AG04450 (cell line): ENCODE results near the gene NRTN. TPM values are rescaled to one million over a fixed set of nuclear protein-coding genes. Genes with fewer than 3 reads are reported as not detected.
A peak's percentile ranks its signal among the peaks of the same experiment; 100 is the strongest.

Source experiments
- CTCF ChIA-PET: fragments of 300-600, 350-600 bp; formaldehyde crosslinking; extraction: SDS; loops from one replicate; lab custom pipeline; 2022; ENCODE audit warnings: antibody characterized with exemption, inconsistent platforms; lab: Charles Lee
- POLR2A ChIA-PET: fragments of 350-600 bp; formaldehyde crosslinking; extraction: SDS; loops from one replicate; lab custom pipeline; 2021; ENCODE audit warnings: antibody characterized with exemption, inconsistent platforms; lab: Yijun Ruan, JAX
- DNase-seq: peaks from one replicate; pipeline ENCODE4 v3.0.0-alpha.2; 2011; ENCODE audit warnings: low read depth, low spot score
- H3K27ac ChIP-seq: one replicate; pipeline ENCODE4 v1.5.1; 2012; ENCODE audit warnings: low read depth, low read length, control low read depth
- H3K27me3 ChIP-seq: one replicate; pipeline ENCODE4 v1.6.0; 2012; ENCODE audit warnings: low read length; ENCODE audit not compliant: control insufficient read depth, insufficient read depth
- H3K4me3 ChIP-seq: 2 replicates; pipeline ENCODE4 v1.5.1; 2011; ENCODE audit warnings: mild to moderate bottlenecking, low read depth, low read length, control low read depth
- H3K9me3 ChIP-seq: 2 replicates; pipeline ENCODE4 v1.5.1; 2012; ENCODE audit warnings: low read length; ENCODE audit not compliant: control insufficient read depth, insufficient read depth
- polyA plus RNA-seq: library from polyadenylated mRNA; depleted of rRNA; stranded (reverse); fragments of >200 nt; gene quantifications from 2 replicates; pipeline ENCODE4 v1.2.3, GENCODE V29; 2011
- TF ChIP-seq, protein P1 (sequence below): IDR thresholded peaks from 2 replicates; pipeline ENCODE4 v1.5.1; 2011; ENCODE audit warnings: low read depth, low read length, control low read depth, inconsistent platforms

The NRTN gene
- polyA plus RNA-seq, 1 experiment, result 0.24 TPM

DNA sequence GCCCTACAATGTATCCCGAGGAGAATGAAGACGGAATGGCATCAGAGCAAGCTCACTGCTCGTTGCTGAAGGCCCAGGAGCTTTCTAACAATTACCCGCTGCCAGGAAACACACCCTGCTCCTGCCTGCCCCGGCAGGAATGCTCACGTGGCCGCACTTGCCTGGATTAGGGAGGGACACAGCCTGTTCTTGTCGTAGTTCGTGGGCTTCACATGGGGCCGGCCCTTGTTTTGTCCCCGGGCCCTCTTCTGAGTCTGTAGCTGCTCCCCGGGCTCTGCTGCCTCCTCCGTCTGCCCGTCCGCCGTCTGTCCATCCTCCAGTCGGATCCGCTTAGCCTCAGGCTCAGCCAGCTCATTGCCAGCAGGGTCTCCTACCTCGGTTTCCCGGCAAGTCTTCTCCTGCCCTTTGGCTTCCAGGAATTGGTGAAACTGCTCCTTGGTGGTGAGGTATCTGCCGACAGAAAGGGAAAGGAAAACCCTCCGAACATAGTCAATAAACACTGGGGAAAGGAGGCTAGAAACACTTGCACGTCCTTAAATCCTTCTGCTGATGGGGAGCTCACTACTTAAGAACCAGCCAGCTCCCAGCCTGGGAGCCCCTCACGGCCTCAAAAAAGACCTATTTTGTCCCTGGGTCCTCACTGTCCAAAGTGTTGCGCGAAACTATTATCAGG is 14.8 kb upstream of the NRTN start:
- Histone ChIP-seq H3K27ac (no peak overlapping the region), H3K27me3 (no peaks in the 10 kb centered on the region), H3K9me3 (peaks cover 9% of the 10 kb centered on the region; the same call in 1 of the 2 replicates), H3K4me3 (peak overlapping the region; percentile 99)
- ChIA-PET POLR2A (interaction anchor here (0.6 to 2.0 kb wide), 4 partner anchors 14 to 114 kb away, joined by 3 to 6 read pairs (median 3); partner anchors contain the start of gene NDUFA11), CTCF (interaction anchor here (1.6 to 6.9 kb wide), 2 partner anchors 14 to 16 kb away, joined by 10 to 69 read pairs; partner anchors contain the start of gene NRTN)
- TF ChIP-seq, protein P1, sequence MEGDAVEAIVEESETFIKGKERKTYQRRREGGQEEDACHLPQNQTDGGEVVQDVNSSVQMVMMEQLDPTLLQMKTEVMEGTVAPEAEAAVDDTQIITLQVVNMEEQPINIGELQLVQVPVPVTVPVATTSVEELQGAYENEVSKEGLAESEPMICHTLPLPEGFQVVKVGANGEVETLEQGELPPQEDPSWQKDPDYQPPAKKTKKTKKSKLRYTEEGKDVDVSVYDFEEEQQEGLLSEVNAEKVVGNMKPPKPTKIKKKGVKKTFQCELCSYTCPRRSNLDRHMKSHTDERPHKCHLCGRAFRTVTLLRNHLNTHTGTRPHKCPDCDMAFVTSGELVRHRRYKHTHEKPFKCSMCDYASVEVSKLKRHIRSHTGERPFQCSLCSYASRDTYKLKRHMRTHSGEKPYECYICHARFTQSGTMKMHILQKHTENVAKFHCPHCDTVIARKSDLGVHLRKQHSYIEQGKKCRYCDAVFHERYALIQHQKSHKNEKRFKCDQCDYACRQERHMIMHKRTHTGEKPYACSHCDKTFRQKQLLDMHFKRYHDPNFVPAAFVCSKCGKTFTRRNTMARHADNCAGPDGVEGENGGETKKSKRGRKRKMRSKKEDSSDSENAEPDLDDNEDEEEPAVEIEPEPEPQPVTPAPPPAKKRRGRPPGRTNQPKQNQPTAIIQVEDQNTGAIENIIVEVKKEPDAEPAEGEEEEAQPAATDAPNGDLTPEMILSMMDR, result no peak
- DNase-seq, result no peak

DNA sequence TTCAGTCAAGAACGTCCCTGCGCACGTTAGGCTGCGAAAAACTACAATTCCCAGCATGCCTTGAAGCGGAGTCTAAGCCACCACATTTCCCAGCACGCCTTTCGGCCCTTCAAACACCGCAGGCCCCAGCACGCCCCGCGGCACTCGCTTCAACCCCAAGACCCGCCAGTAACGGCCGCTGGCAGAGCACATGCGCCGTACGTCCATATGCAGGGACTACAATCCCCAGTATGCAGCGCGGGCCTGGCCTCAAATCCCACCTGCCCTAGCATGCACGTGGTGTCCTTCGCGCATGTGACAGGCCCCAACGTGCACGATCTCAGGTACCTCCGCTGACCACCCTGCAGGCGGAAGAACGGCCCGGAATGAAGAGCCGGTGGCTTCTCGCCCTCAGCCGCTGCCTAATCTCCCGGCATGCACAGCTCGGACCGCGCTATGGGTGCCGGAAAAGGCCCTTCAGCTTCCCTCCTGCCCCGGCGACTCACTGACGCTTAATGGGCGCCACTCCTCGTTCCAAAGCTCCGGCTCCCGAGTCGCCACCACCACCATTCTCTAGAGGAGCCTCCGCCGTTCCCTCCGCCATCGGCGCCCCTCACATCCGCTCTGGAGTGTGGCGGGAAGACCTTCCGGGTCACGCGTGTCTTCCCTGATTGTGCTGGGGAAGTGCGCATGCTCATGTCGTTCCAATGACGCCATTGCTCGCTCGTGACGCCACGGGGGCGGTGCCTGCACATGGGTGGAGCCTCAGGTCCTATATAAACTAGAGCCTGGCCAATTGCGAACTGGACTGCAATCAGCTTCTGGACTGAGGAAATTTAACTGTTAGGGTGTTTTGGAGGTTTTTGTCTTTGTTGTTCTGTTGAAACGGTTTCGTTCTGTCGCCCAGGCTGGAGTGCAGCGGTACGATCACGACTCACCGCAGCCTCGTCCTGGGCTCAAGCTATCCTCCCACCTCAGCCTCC is 14.0 kb upstream of the NRTN start, which contains the start of gene DUS3L:
Gene DUS3L (minus strand): TSS at position 605 of the 962 bp plus-strand sequence. CDS start 22 bp downstream, at position 583.
- TF ChIP-seq, protein P1, result no peak
- Histone ChIP-seq H3K27ac (peak within 1 kb of the TSS; percentile 95), H3K4me3 (peak within 1 kb of the TSS; percentile 99), H3K9me3 (peaks cover 9% of the 10 kb centered on the region; the same call in 1 of the 2 replicates), H3K27me3 (no peaks in the 10 kb centered on the region)
- ChIA-PET POLR2A (interaction anchor here (0.6 to 2.0 kb wide), 4 partner anchors 13 to 113 kb away, joined by 3 to 6 read pairs (median 3); partner anchors contain the start of gene NDUFA11), CTCF (interaction anchor here (0.9 to 6.9 kb wide), 4 partner anchors 13 to 428 kb away, joined by 3 to 69 read pairs (median 4); partner anchors contain the start of gene NRTN)
- peak; percentile 96 for DNase-seq

DNA sequence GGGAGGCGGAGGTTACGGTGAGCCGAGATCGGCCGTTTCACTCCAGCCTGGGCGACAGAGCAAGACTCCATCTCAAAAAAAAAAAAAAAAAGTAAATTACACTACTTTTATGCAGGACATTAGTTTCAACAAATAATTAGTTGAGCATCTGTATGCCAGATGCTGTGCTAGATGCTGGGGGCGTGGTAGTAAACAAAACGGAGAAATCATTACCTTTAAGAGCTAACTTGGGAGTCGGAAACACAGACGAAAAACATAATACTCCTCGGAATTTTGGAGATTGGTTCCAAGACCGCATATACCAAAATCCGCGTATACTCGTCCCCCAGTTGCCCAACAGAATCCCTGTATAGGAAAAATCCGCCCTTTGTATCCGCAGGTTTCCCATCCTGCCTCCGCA is 12.6 kb upstream of the NRTN start:
- no peak for DNase-seq
- CTCF ChIA-PET, result interaction anchor here (0.7 to 6.9 kb wide), 6 partner anchors 12 to 426 kb away, joined by 3 to 69 read pairs (median 4); partner anchors contain the start of gene NRTN
- POLR2A ChIA-PET, result interaction anchor here (0.6 kb wide), 1 partner anchor 42 kb away, joined by 10 read pairs; no protein-coding TSS in a partner anchor
- peaks cover 9% of the 10 kb centered on the region; the same call in 1 of the 2 replicates for H3K9me3 ChIP-seq
- H3K4me3 ChIP-seq, result no peak overlapping the region
- no peak overlapping the region for H3K27ac ChIP-seq
- no peaks in the 10 kb centered on the region for H3K27me3 ChIP-seq
- TF ChIP-seq, protein P1, result no peak

DNA sequence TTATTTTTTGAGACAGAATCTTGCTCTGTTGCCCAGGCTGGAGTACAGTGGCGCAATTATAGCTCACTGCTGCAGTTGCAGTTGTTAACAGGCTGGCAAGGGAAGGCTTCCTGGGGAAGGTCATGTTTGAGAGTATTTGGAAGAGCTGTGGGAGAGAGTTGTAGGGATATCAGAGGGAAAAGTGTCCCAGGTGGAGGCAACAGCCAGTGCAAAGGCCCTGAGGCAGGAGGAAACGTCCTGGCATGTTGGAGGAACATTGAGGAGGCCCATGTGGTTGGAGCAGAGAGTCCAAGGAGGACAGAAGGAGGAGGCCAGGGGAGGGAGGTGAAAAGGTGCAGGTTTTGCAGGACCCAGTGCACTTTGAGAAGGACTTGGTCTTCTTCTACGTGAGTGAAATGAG is 11.7 kb upstream of the NRTN start:
- H3K9me3 ChIP-seq, result peaks cover 9% of the 10 kb centered on the region; the same call in 1 of the 2 replicates
- DNase-seq, result no peak
- H3K4me3 ChIP-seq, result no peak overlapping the region
- no peak overlapping the region for H3K27ac ChIP-seq
- H3K27me3 ChIP-seq, result peaks cover 6% of the 10 kb centered on the region
- ChIA-PET CTCF (interaction anchor here (0.6 to 6.9 kb wide), 9 partner anchors 11 to 229 kb away, joined by 3 to 69 read pairs (median 4); partner anchors contain the start of gene NRTN), POLR2A (interaction anchor here (0.7 kb wide), 1 partner anchor 28 kb away, joined by 3 read pairs; no protein-coding TSS in a partner anchor)
- TF ChIP-seq, protein P1, result no peak
